Type B pancreatic cell (in vitro differentiated cells): ENCODE measurements around the gene PDCD1. TPM values are rescaled to one million over a fixed set of nuclear protein-coding genes. Genes with fewer than 3 reads are reported as not detected.

Source experiments
- DNase-seq: peaks from one replicate; pipeline ENCODE4 v3.0.0; 2021; ENCODE audit warnings: mixed read lengths; ENCODE audit not compliant: unreplicated experiment; ENCODE audit errors: extremely low spot score
- H3K27ac Mint-ChIP-seq: 2 replicates; pipeline ENCODE4 v1.8.0; 2021; ENCODE audit warnings: mild to moderate bottlenecking, mixed read lengths
- H3K27me3 Mint-ChIP-seq: 2 replicates; pipeline ENCODE4 v1.8.0; 2021; ENCODE audit warnings: mixed read lengths
- H3K36me3 Mint-ChIP-seq: 2 replicates; pipeline ENCODE4 v1.8.0; 2021; ENCODE audit warnings: mixed read lengths
- H3K4me1 Mint-ChIP-seq: one replicate; pipeline ENCODE4 v1.8.0; 2021; ENCODE audit warnings: mixed read lengths; ENCODE audit not compliant: unreplicated experiment
- H3K4me3 Mint-ChIP-seq: 2 replicates; pipeline ENCODE4 v1.8.0; 2021; ENCODE audit warnings: mild to moderate bottlenecking, mixed read lengths
- H3K9me3 Mint-ChIP-seq: 2 replicates; pipeline ENCODE4 v1.8.0; 2021; ENCODE audit warnings: mixed read lengths
- CTCF ChIP-seq: fragments of 200-600 bp; sonication (generic); conservative IDR thresholded peaks from 2 replicates; pipeline ENCODE4 v1.5.0; 2021; ENCODE audit warnings: antibody characterized with exemption, mild to moderate bottlenecking
- total RNA-seq: library from RNA; stranded (reverse); gene quantifications from 2 replicates; pipeline ENCODE4 v1.2.1, GENCODE V29; 2021; ENCODE audit warnings: low replicate concordance

PDCD1 gene
- total RNA-seq, 1 donor from 2014 or later, result not detected

GRCh38 chr2:241843321-241844065 is 15.2 kb downstream of the PDCD1 start:
- no peak overlapping the region for H3K27ac Mint-ChIP-seq
- H3K36me3 Mint-ChIP-seq, result no peaks in the 10 kb centered on the region
- H3K27me3 Mint-ChIP-seq, result peaks cover 24% of the 10 kb centered on the region
- peak; percentile 67 for DNase-seq
- H3K4me1 Mint-ChIP-seq, result peaks cover 13% of the 10 kb centered on the region
- H3K4me3 Mint-ChIP-seq, result peak overlapping the region; percentile 41
- no peaks in the 10 kb centered on the region for H3K9me3 Mint-ChIP-seq
- no peak for TF ChIP-seq CTCF

- Mint-ChIP-seq H3K27me3 (peaks cover 25% of the 10 kb centered on the region), H3K4me1 (peaks cover 13% of the 10 kb centered on the region), H3K4me3 (peak overlapping the region; percentile 41), H3K27ac (no peak overlapping the region), H3K36me3 (no peaks in the 10 kb centered on the region), H3K9me3 (no peaks in the 10 kb centered on the region)
- no peak for TF ChIP-seq CTCF
- peak; percentile 68 for DNase-seq
Observed at GRCh38 chr2:241842620-241843211, 16.0 kb downstream of the PDCD1 start.

- Mint-ChIP-seq H3K27me3 (peaks cover 31% of the 10 kb centered on the region), H3K9me3 (no peaks in the 10 kb centered on the region), H3K36me3 (no peaks in the 10 kb centered on the region), H3K4me1 (peaks cover 13% of the 10 kb centered on the region), H3K27ac (no peak overlapping the region), H3K4me3 (no peak overlapping the region)
- no peak for TF ChIP-seq CTCF
- no peak for DNase-seq
Observed at GRCh38 chr2:241842067-241842415, 16.7 kb downstream of the PDCD1 start.

GRCh38 chr2:241841181-241842066 is 17.3 kb downstream of the PDCD1 start:
- Mint-ChIP-seq H3K36me3 (no peaks in the 10 kb centered on the region), H3K9me3 (no peaks in the 10 kb centered on the region), H3K27me3 (peaks cover 32% of the 10 kb centered on the region), H3K4me3 (no peak overlapping the region), H3K27ac (no peak overlapping the region), H3K4me1 (peaks cover 13% of the 10 kb centered on the region)
- TF ChIP-seq CTCF, result no peak
- DNase-seq, result no peak

GRCh38 chr2:241837197-241837965 is 21.3 kb downstream of the PDCD1 start:
- H3K36me3 Mint-ChIP-seq, result no peaks in the 10 kb centered on the region
- peaks cover 22% of the 10 kb centered on the region for H3K27me3 Mint-ChIP-seq
- no peak for TF ChIP-seq CTCF
- H3K27ac Mint-ChIP-seq, result no peak overlapping the region
- no peak for DNase-seq
- no peak overlapping the region for H3K4me3 Mint-ChIP-seq
- H3K9me3 Mint-ChIP-seq, result peaks cover 5% of the 10 kb centered on the region
- H3K4me1 Mint-ChIP-seq, result no peaks in the 10 kb centered on the region
